ENCODE measurements around the gene MLXIP. TPM values are rescaled to one million over a fixed set of nuclear protein-coding genes. Genes with fewer than 3 reads are reported as not detected.

The MLXIP gene
- total and polyA plus RNA-seq, 7 donors, result 50.9 to 184 (median 114) TPM

DNA sequence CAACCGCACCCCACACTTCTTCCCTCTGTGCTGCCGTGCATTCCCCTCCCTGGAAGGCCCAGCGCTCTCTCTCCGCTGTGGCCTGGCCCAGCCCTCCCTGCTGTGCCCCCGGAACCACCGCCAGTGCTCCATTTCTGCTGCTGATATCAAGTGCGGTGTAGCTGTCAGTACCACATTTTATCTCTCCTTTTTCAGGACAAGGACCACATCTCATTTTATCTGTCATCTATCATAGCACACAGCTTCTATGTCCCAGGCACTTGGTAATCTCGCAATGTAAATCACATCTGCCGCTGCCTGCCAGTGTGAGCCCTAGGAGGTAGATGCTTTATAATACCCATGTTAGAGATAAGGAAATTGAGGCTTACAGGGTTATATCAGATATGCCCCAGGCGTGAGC is 77.1 kb downstream of the MLXIP start:
- 79 to 86% (median 84%) methylated on average over 10 of the region's 10 CpGs for WGBS, 3 donors
- Histone ChIP-seq H3K4me1 (no peaks in the 10 kb centered on the region), H3K36me3 (ENCODE audit: insufficient read depth in 1 of 2, low read depth in 1 of 2) (peaks cover 0 to 3% of the 10 kb centered on the region in 2 donors), H3K9me3 (no peaks in the 10 kb centered on the region), H3K27me3 (ENCODE audit: insufficient read depth in 3 of 3, low read length in 2 of 3) (no peaks in the 10 kb centered on the region), H3K4me3 (no peak overlapping the region), H3K27ac (no peak overlapping the region)
- no peak for DNase-seq
- intact Hi-C loops (cut with DNase I), result no loop called here
- TF ChIP-seq, protein P1, sequence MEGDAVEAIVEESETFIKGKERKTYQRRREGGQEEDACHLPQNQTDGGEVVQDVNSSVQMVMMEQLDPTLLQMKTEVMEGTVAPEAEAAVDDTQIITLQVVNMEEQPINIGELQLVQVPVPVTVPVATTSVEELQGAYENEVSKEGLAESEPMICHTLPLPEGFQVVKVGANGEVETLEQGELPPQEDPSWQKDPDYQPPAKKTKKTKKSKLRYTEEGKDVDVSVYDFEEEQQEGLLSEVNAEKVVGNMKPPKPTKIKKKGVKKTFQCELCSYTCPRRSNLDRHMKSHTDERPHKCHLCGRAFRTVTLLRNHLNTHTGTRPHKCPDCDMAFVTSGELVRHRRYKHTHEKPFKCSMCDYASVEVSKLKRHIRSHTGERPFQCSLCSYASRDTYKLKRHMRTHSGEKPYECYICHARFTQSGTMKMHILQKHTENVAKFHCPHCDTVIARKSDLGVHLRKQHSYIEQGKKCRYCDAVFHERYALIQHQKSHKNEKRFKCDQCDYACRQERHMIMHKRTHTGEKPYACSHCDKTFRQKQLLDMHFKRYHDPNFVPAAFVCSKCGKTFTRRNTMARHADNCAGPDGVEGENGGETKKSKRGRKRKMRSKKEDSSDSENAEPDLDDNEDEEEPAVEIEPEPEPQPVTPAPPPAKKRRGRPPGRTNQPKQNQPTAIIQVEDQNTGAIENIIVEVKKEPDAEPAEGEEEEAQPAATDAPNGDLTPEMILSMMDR (IDR thresholded peaks at IDR 0.05), result no peak
- ATAC-seq, result no peak

GRCh38 chr12:122158700-122159285 is 80.2 kb downstream of the MLXIP start:
- H3K4me3 ChIP-seq, result no peak overlapping the region
- no peak for DNase-seq
- no peaks in the 10 kb centered on the region for H3K9me3 ChIP-seq
- intact Hi-C loops (cut with DNase I), result no loop called here
- no peak for ATAC-seq
- no peaks in the 10 kb centered on the region for H3K27me3 ChIP-seq (ENCODE audit: insufficient read depth in 3 of 3, low read length in 2 of 3)
- peaks cover 0 to 3% of the 10 kb centered on the region in 2 donors for H3K36me3 ChIP-seq (ENCODE audit: insufficient read depth in 1 of 2, low read depth in 1 of 2)
- no peak overlapping the region for H3K27ac ChIP-seq
- 74 to 90% (median 81%) methylated on average over 7 of the region's 7 CpGs for WGBS, 3 donors
- TF ChIP-seq, protein P1 (IDR thresholded peaks at IDR 0.05), result no peak
- no peaks in the 10 kb centered on the region for H3K4me1 ChIP-seq

- H3K4me3 ChIP-seq, result no peak overlapping the region
- intact Hi-C loops (cut with DNase I), result no loop called here
- TF ChIP-seq, protein P1 (IDR thresholded peaks at IDR 0.05), result no peak
- DNase-seq, result no peak
- H3K4me1 ChIP-seq, result no peaks in the 10 kb centered on the region
- no peaks in the 10 kb centered on the region for H3K9me3 ChIP-seq
- WGBS, 3 donors, result 70 to 75% (median 74%) methylated on average over 4 of the region's 4 CpGs
- no peak overlapping the region for H3K27ac ChIP-seq
- H3K36me3 ChIP-seq (ENCODE audit: insufficient read depth in 1 of 2, low read depth in 1 of 2), result peaks cover 0 to 3% of the 10 kb centered on the region in 2 donors
- no peaks in the 10 kb centered on the region for H3K27me3 ChIP-seq (ENCODE audit: insufficient read depth in 3 of 3, low read length in 2 of 3)
- ATAC-seq, result no peak
Measured at GRCh38 chr12:122159882-122160281, 81.3 kb downstream of the MLXIP start.

GRCh38 chr12:122160761-122161160 is 82.2 kb downstream of the MLXIP start:
- no peaks in the 10 kb centered on the region for H3K4me1 ChIP-seq
- H3K27me3 ChIP-seq (ENCODE audit: insufficient read depth in 3 of 3, low read length in 2 of 3), result no peaks in the 10 kb centered on the region
- H3K9me3 ChIP-seq, result no peaks in the 10 kb centered on the region
- ATAC-seq (no peak), DNase-seq (no peak)
- WGBS, 3 donors, result 75 to 83% (median 78%) methylated on average over 11 of the region's 11 CpGs
- intact Hi-C loops (cut with DNase I), result no loop called here
- no peak overlapping the region for H3K4me3 ChIP-seq
- TF ChIP-seq, protein P1 (IDR thresholded peaks at IDR 0.05), result no peak
- no peak overlapping the region for H3K27ac ChIP-seq
- H3K36me3 ChIP-seq (ENCODE audit: insufficient read depth in 1 of 2, low read depth in 1 of 2), result peaks cover 0 to 3% of the 10 kb centered on the region in 2 donors

- peaks cover 0 to 3% of the 10 kb centered on the region in 2 donors for H3K36me3 ChIP-seq (ENCODE audit: insufficient read depth in 1 of 2, low read depth in 1 of 2)
- no peaks in the 10 kb centered on the region for H3K9me3 ChIP-seq
- no peak overlapping the region for H3K4me3 ChIP-seq
- WGBS, 3 donors, result 80 to 83% (median 82%) methylated on average over 8 of the region's 8 CpGs
- no peak for ATAC-seq
- TF ChIP-seq, protein P1 (IDR thresholded peaks at IDR 0.05), result no peak
- H3K27me3 ChIP-seq (ENCODE audit: insufficient read depth in 3 of 3, low read length in 2 of 3), result no peaks in the 10 kb centered on the region
- DNase-seq, result no peak
- H3K27ac ChIP-seq, result no peak overlapping the region
- intact Hi-C loops (cut with DNase I), result no loop called here
- H3K4me1 ChIP-seq, result no peaks in the 10 kb centered on the region
Measured at GRCh38 chr12:122161682-122162081, 83.1 kb downstream of the MLXIP start.

Data from psoas muscle (tissue), 8 donors.